Keratinocyte (primary cell): ENCODE measurements around the gene SAPCD1. TPM values are rescaled to one million over a fixed set of nuclear protein-coding genes. Genes with fewer than 3 reads are reported as not detected.
"Not testable (repeated sequence)": the region's sequence is repeated elsewhere in the genome, so short reads cannot be mapped to it uniquely, and the experiment has no call there.

Source experiments
- DNase-seq: peaks from one replicate; pipeline ENCODE4 v3.0.0-alpha.2; 2011; ENCODE audit warnings: low read depth, missing footprints, low spot score
- FAIRE-seq: peaks from 2 replicates; lab custom pipeline; 2011; peaks lifted over from hg19 to GRCh38; lab: Jason Lieb, UNC
- H2AFZ ChIP-seq: 2 replicates; pipeline ENCODE4 v1.6.0; 2012; ENCODE audit warnings: low read length, control low read depth, inconsistent platforms; ENCODE audit not compliant: control insufficient read depth
- H3K27ac ChIP-seq: 2 replicates; pipeline ENCODE4 v1.5.1; 2011; ENCODE audit warnings: low read length; ENCODE audit not compliant: control insufficient read depth, insufficient read depth
- H3K27me3 ChIP-seq: 3 replicates; pipeline ENCODE4 v1.6.0; 2011; ENCODE audit warnings: low read length; ENCODE audit not compliant: control insufficient read depth, insufficient read depth; ENCODE audit errors: extremely low read depth
- H3K36me3 ChIP-seq, 2 experiments: 2 replicates in 1 of 2; 3 replicates in 1 of 2; pipeline ENCODE4 v1.5.1; 2011; ENCODE audit warnings: low read length in 2 of 2, mild to moderate bottlenecking in 1 of 2; ENCODE audit not compliant: control insufficient read depth in 2 of 2, insufficient read depth in 2 of 2; ENCODE audit errors: extremely low read depth in 1 of 2
- H3K4me1 ChIP-seq: 3 replicates; pipeline ENCODE4 v1.5.1; 2011; ENCODE audit warnings: low read length; ENCODE audit not compliant: control insufficient read depth, insufficient read depth; ENCODE audit errors: extremely low read depth
- H3K4me2 ChIP-seq: 3 replicates; pipeline ENCODE4 v1.6.0; 2011; ENCODE audit warnings: low read depth, low read length; ENCODE audit not compliant: control insufficient read depth, insufficient read depth; ENCODE audit errors: extremely low read depth
- H3K4me3 ChIP-seq, 3 experiments: fragments of 200-600 bp in 1 of 3; sonication (generic) in 1 of 3; 2 replicates in 2 of 3; 3 replicates in 1 of 3; pipeline ENCODE4 v1.5.1; 2011 to 2016; ENCODE audit warnings: low read length in 3 of 3, mild to moderate bottlenecking in 3 of 3, control low read depth in 2 of 3, inconsistent platforms in 1 of 3, low read depth in 1 of 3, mixed read lengths in 1 of 3, mixed run types in 1 of 3, moderate library complexity in 1 of 3; ENCODE audit not compliant: control insufficient read depth in 2 of 3, insufficient read depth in 2 of 3; ENCODE audit errors: extremely low read depth in 1 of 3
- H3K79me2 ChIP-seq: 2 replicates; pipeline ENCODE4 v1.6.0; 2012; ENCODE audit warnings: low read length; ENCODE audit not compliant: control insufficient read depth, insufficient read depth
- H3K9ac ChIP-seq: 3 replicates; pipeline ENCODE4 v1.6.0; 2011; ENCODE audit warnings: low read length; ENCODE audit not compliant: control insufficient read depth, insufficient read depth; ENCODE audit errors: extremely low read depth
- H3K9me1 ChIP-seq: 3 replicates; pipeline ENCODE4 v1.6.0; 2011; ENCODE audit warnings: low read length; ENCODE audit not compliant: control insufficient read depth, insufficient read depth; ENCODE audit errors: extremely low read depth
- H3K9me3 ChIP-seq: 2 replicates; pipeline ENCODE4 v1.5.1; 2012; ENCODE audit warnings: low read depth, low read length; ENCODE audit not compliant: control insufficient read depth
- H4K20me1 ChIP-seq: 3 replicates; pipeline ENCODE4 v1.6.0; 2011; ENCODE audit warnings: low read length; ENCODE audit not compliant: control insufficient read depth, insufficient read depth; ENCODE audit errors: extremely low read depth
- EZH2 ChIP-seq: IDR thresholded peaks from one replicate; pipeline ENCODE4 v1.6.1; 2012; ENCODE audit warnings: inconsistent platforms, mild to moderate bottlenecking, low read length, moderate library complexity
- dilution Hi-C: fragments of 300-500 bp; cut with MboI; formaldehyde crosslinking; loops from one replicate; pipeline ENCODE4 v1.7.0; 2020; ENCODE audit warnings: low sequenced_read_pairs; ENCODE audit not compliant: extremely low pct_ligation_motif_present
- polyA plus RNA-seq, 5 experiments: library from polyadenylated mRNA; depleted of rRNA in 3 of 5; stranded (reverse) in 3 of 5; stranded (forward) in 1 of 5; unstranded in 1 of 5; fragments of >200 nt; gene quantifications; 1 replicate in 1 of 5; 2 replicates in 3 of 5; 3 replicates in 1 of 5; pipeline versions ENCODE4 v1.2.1 to v1.2.3, GENCODE V29; 2011 to 2012; ENCODE audit warnings: missing spikeins in 2 of 5, low read depth in 1 of 5, low replicate concordance in 1 of 5
- TF ChIP-seq, protein P1 (sequence below), 3 experiments: IDR thresholded peaks in 1 of 3; conservative IDR thresholded peaks in 1 of 3; optimal IDR thresholded peaks in 1 of 3; 2 replicates in 2 of 3; 3 replicates in 1 of 3; pipeline versions ENCODE3 to v1.5.1; 2011; ENCODE audit warnings: low read length in 3 of 3, mild to moderate bottlenecking in 3 of 3, moderate library complexity in 2 of 3, control low read depth in 1 of 3, inconsistent platforms in 1 of 3; ENCODE audit not compliant: insufficient read depth in 2 of 3; ENCODE audit errors: extremely low read depth in 1 of 3

Gene SAPCD1
- polyA plus RNA-seq, 1 donor (not counting 4 experiments of a cell fraction or from before 2014, with no cell fraction given), result 2.1 TPM

DNA sequence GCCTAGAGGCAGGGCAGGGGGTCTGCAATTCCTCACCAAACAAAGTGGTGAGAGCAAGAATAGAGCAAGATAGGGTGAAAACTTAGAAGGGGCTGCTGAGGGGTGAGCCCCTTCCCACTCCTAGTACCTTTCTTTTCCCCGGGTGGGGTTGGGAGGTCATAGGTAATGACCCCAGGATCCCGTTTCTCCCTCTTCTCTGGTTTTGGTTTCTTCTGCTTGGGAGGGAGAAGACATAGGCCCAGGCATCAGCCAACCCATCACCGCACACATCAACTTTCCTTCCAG lies 29.6 kb downstream of the SAPCD1 start:
- FAIRE-seq, result no peak
- no peaks in the 10 kb centered on the region for H3K9me3 ChIP-seq
- no peaks in the 10 kb centered on the region for H3K27me3 ChIP-seq
- peaks cover 10 to 28% of the 10 kb centered on the region in 2 experiments for H3K36me3 ChIP-seq
- TF ChIP-seq, protein P1, sequence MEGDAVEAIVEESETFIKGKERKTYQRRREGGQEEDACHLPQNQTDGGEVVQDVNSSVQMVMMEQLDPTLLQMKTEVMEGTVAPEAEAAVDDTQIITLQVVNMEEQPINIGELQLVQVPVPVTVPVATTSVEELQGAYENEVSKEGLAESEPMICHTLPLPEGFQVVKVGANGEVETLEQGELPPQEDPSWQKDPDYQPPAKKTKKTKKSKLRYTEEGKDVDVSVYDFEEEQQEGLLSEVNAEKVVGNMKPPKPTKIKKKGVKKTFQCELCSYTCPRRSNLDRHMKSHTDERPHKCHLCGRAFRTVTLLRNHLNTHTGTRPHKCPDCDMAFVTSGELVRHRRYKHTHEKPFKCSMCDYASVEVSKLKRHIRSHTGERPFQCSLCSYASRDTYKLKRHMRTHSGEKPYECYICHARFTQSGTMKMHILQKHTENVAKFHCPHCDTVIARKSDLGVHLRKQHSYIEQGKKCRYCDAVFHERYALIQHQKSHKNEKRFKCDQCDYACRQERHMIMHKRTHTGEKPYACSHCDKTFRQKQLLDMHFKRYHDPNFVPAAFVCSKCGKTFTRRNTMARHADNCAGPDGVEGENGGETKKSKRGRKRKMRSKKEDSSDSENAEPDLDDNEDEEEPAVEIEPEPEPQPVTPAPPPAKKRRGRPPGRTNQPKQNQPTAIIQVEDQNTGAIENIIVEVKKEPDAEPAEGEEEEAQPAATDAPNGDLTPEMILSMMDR (optimal IDR thresholded peaks at IDR 0.05 in 1 of 3, IDR thresholded peaks at IDR 0.05 in 1 of 3, conservative IDR thresholded peaks at IDR 0.05 in 1 of 3; ENCODE audit: extremely low read depth in 1 of 3, insufficient read depth in 2 of 3, low read length in 3 of 3), result no peak
- no peak for TF ChIP-seq EZH2
- no peak for DNase-seq
- H3K9me1 ChIP-seq, result no peaks in the 10 kb centered on the region
- peaks cover 38% of the 10 kb centered on the region for H3K79me2 ChIP-seq
- H2AFZ ChIP-seq, result no peak overlapping the region
- no peak overlapping the region for H3K9ac ChIP-seq
- no peaks in the 10 kb centered on the region for H4K20me1 ChIP-seq
- no peak overlapping the region for H3K4me2 ChIP-seq
- H3K4me1 ChIP-seq, result peaks cover 28% of the 10 kb centered on the region
- no peak overlapping the region for H3K27ac ChIP-seq
- H3K4me3 ChIP-seq, result no peak overlapping the region
- dilution Hi-C loops, result no loop called here

DNA sequence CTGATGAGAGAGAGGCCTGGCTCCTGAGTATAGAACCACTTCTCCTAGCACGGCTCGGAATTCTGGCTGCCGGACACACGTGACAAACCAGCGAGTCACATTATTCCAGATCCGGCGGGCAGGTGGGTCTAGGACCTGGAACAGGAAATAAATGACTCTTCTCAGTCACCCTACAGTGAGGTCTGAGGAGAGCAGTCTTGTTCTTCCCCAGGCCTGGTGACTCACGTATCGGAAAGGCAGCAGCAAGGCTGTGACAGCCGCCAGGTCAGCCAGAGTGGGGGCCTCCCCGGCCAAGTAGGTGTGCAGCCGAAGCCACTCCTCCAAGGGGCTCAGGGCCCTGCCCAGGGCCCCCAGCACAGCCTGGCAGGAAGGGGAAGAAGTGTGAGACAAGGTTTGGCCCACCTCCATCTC lies 30.3 kb downstream of the SAPCD1 start:
- no peaks in the 10 kb centered on the region for H3K27me3 ChIP-seq
- peak overlapping the region; percentile 66 for H3K4me2 ChIP-seq
- H3K27ac ChIP-seq, result peak overlapping the region; percentile 65
- H4K20me1 ChIP-seq, result no peaks in the 10 kb centered on the region
- no peaks in the 10 kb centered on the region for H3K9me1 ChIP-seq
- peak overlapping the region; percentile 50 for H3K9ac ChIP-seq
- H3K9me3 ChIP-seq, result no peaks in the 10 kb centered on the region
- peaks cover 38% of the 10 kb centered on the region for H3K79me2 ChIP-seq
- H3K36me3 ChIP-seq, result peaks cover 10 to 29% of the 10 kb centered on the region in 2 experiments
- TF ChIP-seq, protein P1 (optimal IDR thresholded peaks at IDR 0.05 in 1 of 3, IDR thresholded peaks at IDR 0.05 in 1 of 3, conservative IDR thresholded peaks at IDR 0.05 in 1 of 3; ENCODE audit: extremely low read depth in 1 of 3, insufficient read depth in 2 of 3, low read length in 3 of 3), result no peak
- no peak for TF ChIP-seq EZH2
- dilution Hi-C loops, result no loop called here
- H3K4me1 ChIP-seq, result peaks cover 32% of the 10 kb centered on the region
- peak; percentile 65 for FAIRE-seq
- peak overlapping the region; percentile 18 to 39 (median 21) for H3K4me3 ChIP-seq
- no peak overlapping the region for H2AFZ ChIP-seq
- DNase-seq, result peak; percentile 61

DNA sequence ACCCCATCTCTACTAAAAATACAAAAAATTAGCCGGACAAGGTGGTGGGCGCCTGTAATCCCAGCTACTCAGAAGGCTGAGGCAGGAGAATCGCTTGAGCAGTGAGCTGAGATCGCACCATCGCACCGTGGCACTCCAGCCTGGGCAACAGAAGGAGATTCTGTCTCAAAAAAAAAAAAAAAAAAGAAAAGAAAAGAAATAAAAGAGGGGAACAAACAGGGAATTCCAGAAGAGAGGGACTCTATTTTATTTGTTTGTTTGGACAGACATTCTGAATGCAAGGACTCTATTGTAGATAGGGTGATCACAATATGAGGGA lies 31.4 kb downstream of the SAPCD1 start:
- Histone ChIP-seq H3K9ac (peak overlapping the region; percentile 98), H3K79me2 (peaks cover 38% of the 10 kb centered on the region), H3K4me1 (peaks cover 32% of the 10 kb centered on the region), H3K36me3 (peaks cover 10 to 29% of the 10 kb centered on the region in 2 experiments), H3K4me3 (peak overlapping the region; percentile 78 to 90 (median 80)), H3K4me2 (peak overlapping the region; percentile 72), H3K27ac (peak overlapping the region; percentile 91)
- DNase-seq, H3K9me3 ChIP-seq, FAIRE-seq, H4K20me1 ChIP-seq, H3K27me3 ChIP-seq, H3K9me1 ChIP-seq, dilution Hi-C loops, H2AFZ ChIP-seq: not testable (repeated sequence)
